HepG2 (cell line): Measurements from ENCODE around the gene RSF1. TPM values are rescaled to one million over a fixed set of nuclear protein-coding genes. Genes with fewer than 3 reads are reported as not detected.

Experiments used
- ATAC-seq: fragments of 200-7000 bp; cut with Tn5 transposase; 3 replicates; pipeline ENCODE4 v1.9.1; 2020; ENCODE audit warnings: mild to moderate bottlenecking, moderate library complexity
- BruUV-seq: library from RNA; stranded (reverse); fragments of 400-500 nt; replicated peaks from 2 replicates; lab custom pipeline; 2021; lab: Mats Ljungman, UMichigan
- CTCF ChIA-PET: fragments of 300-600 bp; formaldehyde crosslinking; extraction: SDS; loops from one replicate; lab custom pipeline; 2021; ENCODE audit warnings: low total read pairs, inconsistent platforms, low intra/inter-chr PET ratio; lab: Yijun Ruan, JAX
- POLR2A ChIA-PET: fragments of 350-600 bp; sonication (Branson Sonifier 250); formaldehyde crosslinking; loops from one replicate; lab custom pipeline; 2020; ENCODE audit warnings: antibody characterized with exemption, inconsistent platforms; lab: Yijun Ruan, JAX
- DNase-seq: peaks from one replicate; pipeline ENCODE4 v3.0.0-alpha.2; 2015; ENCODE audit warnings: low spot score
- FAIRE-seq: peaks from 3 replicates; lab custom pipeline; 2011; peaks lifted over from hg19 to GRCh38; lab: Jason Lieb, UNC
- H2AFZ ChIP-seq: one replicate; pipeline ENCODE4 v1.6.1; 2011; ENCODE audit warnings: low read length, inconsistent platforms
- H3K27ac ChIP-seq: fragments of 300-600 bp; 3 replicates; pipeline ENCODE4 v1.8.0; 2011; ENCODE audit warnings: mixed run types, mild to moderate bottlenecking, mixed read lengths, low read length, inconsistent platforms; ENCODE audit not compliant: insufficient read depth; ENCODE audit errors: extremely low read length
- H3K27me3 ChIP-seq, 2 experiments: fragments of 200-600 bp in 1 of 2; 2 replicates in 1 of 2; 3 replicates in 1 of 2; pipeline versions ENCODE4 v1.6.0 to v1.8.0; 2011; ENCODE audit warnings: low read length in 2 of 2, mild to moderate bottlenecking in 2 of 2, moderate library complexity in 2 of 2, inconsistent platforms in 1 of 2; ENCODE audit not compliant: insufficient read depth in 2 of 2, control insufficient read depth in 1 of 2
- H3K36me3 ChIP-seq, 2 experiments: fragments of 200-600 bp in 1 of 2; replicated peaks in 1 of 2; 2 replicates in 1 of 2; 3 replicates in 1 of 2; pipeline versions ENCODE4 v1.5.1 to v1.8.0; 2011; ENCODE audit warnings: low read length in 2 of 2, inconsistent platforms in 1 of 2; ENCODE audit not compliant: insufficient read depth in 2 of 2, control insufficient read depth in 1 of 2
- H3K4me1 ChIP-seq: 2 replicates; pipeline ENCODE4 v1.5.1; 2012; ENCODE audit warnings: low read length, inconsistent platforms; ENCODE audit not compliant: insufficient read depth
- H3K4me2 ChIP-seq: 2 replicates; pipeline ENCODE4 v1.6.0; 2011; ENCODE audit warnings: low read depth, low read length, inconsistent platforms
- H3K4me3 ChIP-seq, 3 experiments: fragments of 200-600 bp in 1 of 3; sonication (generic), shearing (Covaris generic) in 1 of 3; replicated peaks in 1 of 3; 2 replicates each; pipeline ENCODE4 v1.5.1; 2011 to 2016; ENCODE audit warnings: low read length in 3 of 3, inconsistent platforms in 2 of 3, low read depth in 2 of 3, mild to moderate bottlenecking in 2 of 3, control low read depth in 1 of 3, mixed read lengths in 1 of 3; ENCODE audit not compliant: insufficient read depth in 1 of 3
- H3K79me2 ChIP-seq: one replicate; pipeline ENCODE4 v1.6.1; 2011; ENCODE audit warnings: low read length, inconsistent platforms; ENCODE audit not compliant: insufficient read depth
- H3K9ac ChIP-seq: 2 replicates; pipeline ENCODE4 v1.6.0; 2011; ENCODE audit warnings: mild to moderate bottlenecking, low read depth, low read length, inconsistent platforms; ENCODE audit not compliant: insufficient read depth
- H3K9me3 ChIP-seq: 2 replicates; pipeline ENCODE4 v1.5.1; 2012; ENCODE audit warnings: mild to moderate bottlenecking, low read length
- H4K20me1 ChIP-seq: 2 replicates; pipeline ENCODE4 v1.6.0; 2011; ENCODE audit warnings: inconsistent platforms, mild to moderate bottlenecking, low read length, moderate library complexity; ENCODE audit not compliant: insufficient read depth
- ATM ChIP-seq: fragments of 450-650 bp; IDR thresholded peaks from 2 replicates; pipeline ENCODE4 v1.7.1; 2017; ENCODE audit warnings: mild to moderate bottlenecking, borderline replicate concordance
- GATA4 ChIP-seq: sonication (generic); IDR thresholded peaks from 2 replicates; pipeline ENCODE4 v1.6.1; 2016; ENCODE audit warnings: antibody characterized with exemption, low read depth, borderline replicate concordance
- HCFC1 ChIP-seq: fragments of 150-350 bp; IDR thresholded peaks from 2 replicates; pipeline ENCODE4 v1.6.1; 2014; ENCODE audit warnings: low read depth, low read length
- HNF4A ChIP-seq: sonication (generic); formaldehyde crosslinking; IDR thresholded peaks from 2 replicates; pipeline ENCODE4 v1.4.0; 2020; ENCODE audit warnings: missing genetic modification reagents
- MXD3 ChIP-seq: IDR thresholded peaks from 2 replicates; pipeline ENCODE4 v1.6.1; 2016; ENCODE audit warnings: mild to moderate bottlenecking, missing biosample characterization, missing genetic modification reagents
- MYPOP ChIP-seq: sonication (generic); formaldehyde crosslinking; IDR thresholded peaks from 2 replicates; pipeline ENCODE4 v1.8.1; 2023; ENCODE audit warnings: mild to moderate bottlenecking, moderate library complexity, missing genetic modification reagents
- PRDM4 ChIP-seq: sonication (generic); formaldehyde crosslinking; IDR thresholded peaks from 2 replicates; pipeline ENCODE4 v1.9.0; 2021; ENCODE audit warnings: missing genetic modification reagents, borderline replicate concordance
- SMARCE1 ChIP-seq: fragments of 450-650 bp; IDR thresholded peaks from 2 replicates; pipeline ENCODE4 v1.6.1; 2017; ENCODE audit warnings: borderline replicate concordance
- STAG1 ChIP-seq: sonication (generic); formaldehyde crosslinking; IDR thresholded peaks from 2 replicates; pipeline ENCODE4 v1.4.0; 2020; ENCODE audit warnings: missing genetic modification reagents
- TBP ChIP-seq: sonication (generic); formaldehyde crosslinking; IDR thresholded peaks from 2 replicates; pipeline ENCODE4 v1.5.0; 2020; ENCODE audit warnings: missing genetic modification reagents
- TCF7 ChIP-seq: sonication (generic); IDR thresholded peaks from 2 replicates; pipeline ENCODE4 v1.6.1; 2016; ENCODE audit warnings: antibody characterized with exemption, low read depth
- THRA ChIP-seq: sonication (generic); formaldehyde crosslinking; IDR thresholded peaks from 2 replicates; pipeline ENCODE4 v1.4.0; 2020; ENCODE audit warnings: missing genetic modification reagents, borderline replicate concordance
- YEATS2 ChIP-seq: sonication (generic); formaldehyde crosslinking; IDR thresholded peaks from 2 replicates; pipeline ENCODE4 v1.4.0; 2020; ENCODE audit warnings: missing genetic modification reagents, borderline replicate concordance
- ZBTB38 ChIP-seq: sonication (generic); formaldehyde crosslinking; IDR thresholded peaks from 2 replicates; pipeline ENCODE4 v1.5.1; 2020; ENCODE audit warnings: mild to moderate bottlenecking, missing genetic modification reagents
- ZNF12 ChIP-seq: sonication (generic); formaldehyde crosslinking; IDR thresholded peaks from 2 replicates; pipeline ENCODE4 v1.5.0; 2020; ENCODE audit warnings: missing genetic modification reagents
- ZNF281 ChIP-seq: sonication (generic); formaldehyde crosslinking; IDR thresholded peaks from 2 replicates; pipeline ENCODE4 v1.4.0; 2020; ENCODE audit warnings: missing genetic modification reagents, borderline replicate concordance
- ZNF530 ChIP-seq: sonication (generic); formaldehyde crosslinking; IDR thresholded peaks from 2 replicates; pipeline ENCODE4 v1.5.0; 2020; ENCODE audit warnings: low read depth, mild to moderate bottlenecking, missing genetic modification reagents
- ZNF674 ChIP-seq: sonication (generic); formaldehyde crosslinking; IDR thresholded peaks from 2 replicates; pipeline ENCODE4 v1.5.0; 2020; ENCODE audit warnings: low read depth, mild to moderate bottlenecking, missing genetic modification reagents
- WGBS: methylation state at CpG from one replicate; pipeline ENCODE4 v1.1.6; 2017; ENCODE audit warnings: low lambda C conversion rate; 5-methylcytosine and 5-hydroxymethylcytosine counted together
- in situ Hi-C: cut with HindIII; loops from 2 replicates; pipeline ENCODE4 v1.10.0; 2017; ENCODE audit warnings: low pct_unique_long_range_greater_than_20kb; ENCODE audit not compliant: extremely low pct_ligation_motif_present
- intact Hi-C: fragments of 100-400 bp; cut with micrococcal nuclease; formaldehyde crosslinking; loops from one replicate; pipeline ENCODE4 v1.10.0; 2022; ENCODE audit not compliant: unreplicated experiment
- polyA plus RNA-seq, 8 experiments: library from polyadenylated mRNA; depleted of rRNA in 3 of 8; stranded (reverse) in 7 of 8; unstranded in 1 of 8; fragments of >200 nt; fragmentation: Illumina TruSeq in 4 of 8; extraction: Trizol in 4 of 8; gene quantifications; 2 replicates each; pipeline versions ENCODE4 v1.2.1 to v1.2.3, GENCODE V29; 2011 to 2016; ENCODE audit warnings: low read depth in 4 of 8, missing spikeins in 1 of 8, mixed read lengths in 1 of 8; ENCODE audit not compliant: insufficient read depth in 1 of 8
- total RNA-seq, 5 experiments: library from RNA; depleted of rRNA; stranded (reverse); fragments of >200 nt; fragmentation: Illumina TruSeq; extraction: Trizol; gene quantifications; 2 replicates each; pipeline ENCODE4 v1.2.3, GENCODE V29; 2016; ENCODE audit warnings: low read depth in 1 of 5

Gene RSF1
- total and polyA plus RNA-seq, 2 of the 13 experiments (the other 11 are each of a cell fraction or from before 2014, with no cell fraction given): 15.5 to 33.1 TPM

GRCh38 chr11:77821349-77821851, 878 bp upstream of the RSF1 start:
- ATAC-seq (peak; percentile 49), DNase-seq (peak; percentile 20), FAIRE-seq (no peak)
- peaks cover 39% of the 10 kb centered on the region for H3K79me2 ChIP-seq
- peaks cover 29% of the 10 kb centered on the region for H4K20me1 ChIP-seq
- H3K9me3 ChIP-seq: no peaks in the 10 kb centered on the region
- POLR2A ChIA-PET: no interaction called here
- intact Hi-C loops: loop anchor here (2.0 kb wide), 2 partner anchors 45 to 173 kb away; partner anchors contain the start of gene INTS4
- BruUV-seq: no TSS peak
- no peaks in the 10 kb centered on the region for H3K36me3 ChIP-seq
- in situ Hi-C loops: no loop called here
- CTCF ChIA-PET: no interaction called here
- H3K4me2 ChIP-seq: peak overlapping the region; percentile 86
- H3K27me3 ChIP-seq: no peaks in the 10 kb centered on the region; a peak in 1 of 5 replicates
- peak overlapping the region; percentile 68 for H3K27ac ChIP-seq
- WGBS: 1% methylated on average over 16 of the region's 16 CpGs
- peaks cover 50% of the 10 kb centered on the region for H3K4me1 ChIP-seq
- peak overlapping the region; percentile 78 for H3K9ac ChIP-seq
- peak overlapping the region; percentile 52 for H2AFZ ChIP-seq
- H3K4me3 ChIP-seq: peak overlapping the region; percentile 70 to 94 (median 79)
- TF ChIP-seq YEATS2 (no peak), ZNF674 (CRISPR knock-in tag) (no peak), THRA (no peak), ZNF281 (CRISPR knock-in tag) (no peak), MXD3 (no peak), MYPOP (CRISPR knock-in tag) (peak; percentile 3; the same call in 1 of the 2 replicates), ZBTB38 (no peak), SMARCE1 (no peak), PRDM4 (no peak), TBP (no peak), TCF7 (no peak), ATM (no peak), ZNF12 (CRISPR knock-in tag) (no peak), HCFC1 (no peak), GATA4 (no peak), HNF4A (CRISPR knock-in tag) (no peak), ZNF530 (CRISPR knock-in tag) (no peak), STAG1 (CRISPR knock-in tag) (no peak)
